ENCODE results near the gene MYO16.

DNA sequence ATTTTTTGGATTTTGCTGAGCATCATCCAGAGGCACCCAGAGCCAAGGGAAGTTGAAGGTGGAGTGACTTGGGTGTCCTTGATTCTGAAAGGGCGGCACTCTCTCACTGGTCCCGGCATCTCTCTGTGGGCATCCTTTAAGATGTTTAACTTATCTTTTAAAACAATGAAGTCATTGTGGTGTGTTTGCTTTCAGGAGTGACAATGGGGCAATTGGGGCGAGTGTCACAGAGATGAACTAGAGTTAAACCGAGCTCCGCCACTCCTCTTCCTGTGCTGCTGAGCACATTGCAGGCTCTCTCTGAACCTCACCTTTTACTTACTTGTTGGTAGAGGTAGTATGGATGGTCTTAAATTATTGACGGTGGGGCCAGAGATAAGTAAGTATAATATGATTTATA is 295.7 kb downstream of the MYO16 start:
- no peak for TF ChIP-seq POLR2A (IDR thresholded peaks at IDR 0.05)
- TF ChIP-seq, protein P1, sequence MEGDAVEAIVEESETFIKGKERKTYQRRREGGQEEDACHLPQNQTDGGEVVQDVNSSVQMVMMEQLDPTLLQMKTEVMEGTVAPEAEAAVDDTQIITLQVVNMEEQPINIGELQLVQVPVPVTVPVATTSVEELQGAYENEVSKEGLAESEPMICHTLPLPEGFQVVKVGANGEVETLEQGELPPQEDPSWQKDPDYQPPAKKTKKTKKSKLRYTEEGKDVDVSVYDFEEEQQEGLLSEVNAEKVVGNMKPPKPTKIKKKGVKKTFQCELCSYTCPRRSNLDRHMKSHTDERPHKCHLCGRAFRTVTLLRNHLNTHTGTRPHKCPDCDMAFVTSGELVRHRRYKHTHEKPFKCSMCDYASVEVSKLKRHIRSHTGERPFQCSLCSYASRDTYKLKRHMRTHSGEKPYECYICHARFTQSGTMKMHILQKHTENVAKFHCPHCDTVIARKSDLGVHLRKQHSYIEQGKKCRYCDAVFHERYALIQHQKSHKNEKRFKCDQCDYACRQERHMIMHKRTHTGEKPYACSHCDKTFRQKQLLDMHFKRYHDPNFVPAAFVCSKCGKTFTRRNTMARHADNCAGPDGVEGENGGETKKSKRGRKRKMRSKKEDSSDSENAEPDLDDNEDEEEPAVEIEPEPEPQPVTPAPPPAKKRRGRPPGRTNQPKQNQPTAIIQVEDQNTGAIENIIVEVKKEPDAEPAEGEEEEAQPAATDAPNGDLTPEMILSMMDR (IDR thresholded peaks at IDR 0.05) = no peak
